Pancreas (tissue), 10 donors: ENCODE data around the gene SLC24A1. TPM values are rescaled to one million over a fixed set of nuclear protein-coding genes. Genes with fewer than 3 reads are reported as not detected.

Experiments used
- ATAC-seq, 4 donors: fragments of 200-7000 bp; cut with Tn5 transposase; one replicate each; pipeline versions ENCODE4 v1.8.0 to v1.9.1; 2020; ENCODE audit warnings: mild to moderate bottlenecking in 4 of 4, moderate library complexity in 4 of 4
- DNase-seq, 6 donors: peaks; one replicate each; pipeline ENCODE4 v3.0.0-alpha.2; 2020
- FAIRE-seq: peaks from 2 replicates; lab custom pipeline; 2012; peaks lifted over from hg19 to GRCh38; lab: Jason Lieb, UNC
- H3K27ac ChIP-seq, 4 donors: fragments of 200-600 bp; sonication (generic); 1 replicate in 3 of 4; 2 replicates in 1 of 4; pipeline versions ENCODE4 v1.5.0 to v1.8.0; 2020
- H3K27me3 ChIP-seq, 4 donors: fragments of 200-600 bp; one replicate each; pipeline ENCODE4 v1.8.0; 2021
- H3K36me3 ChIP-seq, 3 donors: fragments of 200-600 bp; sonication (generic) in 1 of 3; one replicate each; pipeline versions ENCODE4 v1.5.0 to v1.8.0; 2020 to 2021
- H3K4me1 ChIP-seq, 3 donors: fragments of 200-600 bp; one replicate each; pipeline ENCODE4 v1.8.0; 2021
- H3K4me3 ChIP-seq, 4 donors: fragments of 200-600 bp; sonication (generic) in 2 of 4; one replicate each; pipeline versions ENCODE4 v1.5.0 to v1.8.0; 2020 to 2021
- H3K9me3 ChIP-seq, 4 donors: fragments of 200-600 bp; one replicate each; pipeline ENCODE4 v1.8.0; 2021
- CTCF ChIP-seq, 4 donors: fragments of 200-600 bp; sonication (generic) in 3 of 4; IDR thresholded peaks; one replicate each; pipeline versions ENCODE4 v1.5.0 to v1.8.0; 2021; ENCODE audit warnings: antibody characterized with exemption in 4 of 4
- WGBS, 2 donors: extraction: QIAGEN DNeasy Blood & Tissue Kit; methylation state at CpG; one replicate each; pipeline ENCODE4 v1.1.7; 2013; 5-methylcytosine and 5-hydroxymethylcytosine counted together
- intact Hi-C, 3 donors: fragments of 100-400 bp; cut with DNase I; formaldehyde crosslinking; loops; one replicate each; pipeline versions ENCODE4 v1.11.1 to v1.14.2; 2022
- polyA plus RNA-seq, 2 donors: library from polyadenylated mRNA; stranded (reverse); fragments of 200-250 nt; gene quantifications; one replicate each; pipeline ENCODE4 v1.2.3, GENCODE V29; 2013
- total RNA-seq, 6 donors: library from RNA; stranded (reverse); fragmentation: NEBNext Ultra II Directional in 4 of 6; extraction: Animal tissue kit (Norgen Biotek cat#: 25700) in 4 of 6; gene quantifications; one replicate each; pipeline versions ENCODE4 v1.2.1 to v1.2.4, GENCODE V29; 2021 to 2023
- donor health status: healthy with polysubstance abuse.
- donor health status: DM: no; HTN: no; CAD: no; lungs with moderate emphysema.
- donor health status: DM: no; HTN: no; CAD: no.
- donor health status: control.
- donor health status: control.
- donor health status: Bipolar disorder and iron deficiency.
- donor health status: DM: yes; HTN: yes; CAD: no.
- donor health status: DM: no; HTN: no; CAD: no.
- donor health status: DM: no; HTN: no; CAD: no.
- donor health status: DM: yes; HTN: yes; CAD: no.

The SLC24A1 gene
- total and polyA plus RNA-seq, 8 donors = 1.9 to 5.8 (median 4.0) TPM

GRCh38 chr15:65695081-65695480, 73.3 kb downstream of the SLC24A1 start:
- FAIRE-seq (no peak), DNase-seq (no peak), ATAC-seq (no peak)
- TF ChIP-seq CTCF (IDR thresholded peaks at IDR 0.05) = no peak
- H3K4me3 ChIP-seq = no peak overlapping the region
- WGBS, 2 donors = 68 to 70% methylated on average over 2 of the region's 2 CpGs
- peaks cover 0 to 30% (median 13%) of the 10 kb centered on the region in 3 donors for H3K36me3 ChIP-seq
- H3K27me3 ChIP-seq = no peaks in the 10 kb centered on the region
- H3K9me3 ChIP-seq = no peaks in the 10 kb centered on the region
- H3K27ac ChIP-seq = no peak overlapping the region
- intact Hi-C loops = no loop called here
- no peaks in the 10 kb centered on the region for H3K4me1 ChIP-seq

Other genes with a start within 250 kb of the SLC24A1 start
- under 1 TPM in 1 of 6 donors, not detected in 5; 0.32 TPM for gene IGDCC3, start 243.9 kb upstream of the SLC24A1 start, total RNA-seq
- not detected for gene IGDCC3, start 243.9 kb upstream of the SLC24A1 start, polyA plus RNA-seq
- 1 to 10 TPM in 2 of 6 donors, under 1 TPM in 4; 0.22 to 2.2 (median 0.52) TPM for gene IGDCC4, start 199.0 kb upstream of the SLC24A1 start, total RNA-seq
- gene IGDCC4, start 199.0 kb upstream of the SLC24A1 start, polyA plus RNA-seq = under 1 TPM; 0.23 to 0.26 TPM
- 10 to 100 TPM in 5 of 6 donors, 1 to 10 TPM in 1; 9.4 to 17.1 (median 12.7) TPM for gene DPP8, start 104.2 kb upstream of the SLC24A1 start, total RNA-seq
- 1 to 10 TPM; 4.7 to 7.0 TPM for gene DPP8, start 104.2 kb upstream of the SLC24A1 start, polyA plus RNA-seq
- gene HACD3, start 91.5 kb upstream of the SLC24A1 start, total RNA-seq = 10 to 100 TPM; 12.6 to 27.2 (median 17.7) TPM
- gene HACD3, start 91.5 kb upstream of the SLC24A1 start, polyA plus RNA-seq = 10 to 100 TPM in 1 of 2 donors, 1 to 10 TPM in 1; 4.9 to 28.8 TPM
- 10 to 100 TPM; 11.8 to 19.8 (median 13.5) TPM for gene INTS14, start 10.8 kb upstream of the SLC24A1 start, total RNA-seq
- gene INTS14, start 10.8 kb upstream of the SLC24A1 start, polyA plus RNA-seq = 10 to 100 TPM; 11.0 to 25.0 TPM
- 10 to 100 TPM; 21.4 to 34.5 (median 28.2) TPM for gene DENND4A, start 170.4 kb downstream of the SLC24A1 start, total RNA-seq
- 10 to 100 TPM in 1 of 2 donors, 1 to 10 TPM in 1; 8.6 to 10.8 TPM for gene DENND4A, start 170.4 kb downstream of the SLC24A1 start, polyA plus RNA-seq
- gene RAB11A, start 247.6 kb downstream of the SLC24A1 start, total RNA-seq = 10 to 100 TPM; 46.3 to 98.4 (median 62.0) TPM
- gene RAB11A, start 247.6 kb downstream of the SLC24A1 start, polyA plus RNA-seq = 10 to 100 TPM; 19.8 to 92.0 TPM